GM04504 (cell line): ENCODE data around the gene CMSS1.
"Not testable (repeated sequence)": the region's sequence is repeated elsewhere in the genome, so short reads cannot be mapped to it uniquely, and the experiment has no call there.

Experiments used
- DNase-seq: peaks from one replicate; pipeline ENCODE4 v3.0.0-alpha.2; 2012; ENCODE audit warnings: low read depth

The CMSS1 gene

GRCh38 chr3:100084100-100084806 is 266.6 kb downstream of the CMSS1 start:
- DNase-seq, result no peak

GRCh38 chr3:100086401-100086800 is 268.7 kb downstream of the CMSS1 start:
- DNase-seq, result no peak

- peak; percentile 62 for DNase-seq
Observed at GRCh38 chr3:100087198-100087597, 269.5 kb downstream of the CMSS1 start.

- no peak for DNase-seq
Observed at GRCh38 chr3:100088735-100089368, 271.2 kb downstream of the CMSS1 start.

- DNase-seq, result no peak
Observed at GRCh38 chr3:100089812-100090668, 272.4 kb downstream of the CMSS1 start.

- no peak for DNase-seq
Observed at GRCh38 chr3:100090669-100091005, 273.0 kb downstream of the CMSS1 start.

- no peak for DNase-seq
Observed at GRCh38 chr3:100093831-100094230, 276.2 kb downstream of the CMSS1 start.

- not testable (repeated sequence) for DNase-seq
Observed at GRCh38 chr3:100096286-100096685, 278.6 kb downstream of the CMSS1 start.

- DNase-seq, result no peak
Observed at GRCh38 chr3:100096866-100097265, 279.2 kb downstream of the CMSS1 start.

GRCh38 chr3:100097919-100098783 is 280.5 kb downstream of the CMSS1 start:
- no peak for DNase-seq

GRCh38 chr3:100098784-100099070 is 281.1 kb downstream of the CMSS1 start:
- DNase-seq, result no peak

- no peak for DNase-seq
Observed at GRCh38 chr3:100099621-100100020, 282.0 kb downstream of the CMSS1 start.

GRCh38 chr3:100100425-100100824 is 282.8 kb downstream of the CMSS1 start:
- DNase-seq, result no peak

- DNase-seq, result no peak
Observed at GRCh38 chr3:100102757-100103156, 285.1 kb downstream of the CMSS1 start.

GRCh38 chr3:100103558-100104441 is 286.1 kb downstream of the CMSS1 start:
- DNase-seq, result no peak

GRCh38 chr3:100104442-100104798 is 286.8 kb downstream of the CMSS1 start:
- DNase-seq, result no peak

- DNase-seq, result no peak
Observed at GRCh38 chr3:100104817-100105413, 287.3 kb downstream of the CMSS1 start.

GRCh38 chr3:100105501-100105900 is 287.8 kb downstream of the CMSS1 start:
- DNase-seq, result no peak

- no peak for DNase-seq
Observed at GRCh38 chr3:100106094-100106493, 288.4 kb downstream of the CMSS1 start.

- no peak for DNase-seq
Observed at GRCh38 chr3:100106531-100107141, 289.0 kb downstream of the CMSS1 start.
